ENCODE data around the gene SLC35A4.
"Not testable (repeated sequence)": the region's sequence is repeated elsewhere in the genome, so short reads cannot be mapped to it uniquely, and the experiment has no call there.

SLC35A4 gene

GRCh38 chr5:140558542-140558941 is 6.1 kb upstream of the SLC35A4 start:
- no peak for DNase-seq (ENCODE audit: low spot score)

DNA sequence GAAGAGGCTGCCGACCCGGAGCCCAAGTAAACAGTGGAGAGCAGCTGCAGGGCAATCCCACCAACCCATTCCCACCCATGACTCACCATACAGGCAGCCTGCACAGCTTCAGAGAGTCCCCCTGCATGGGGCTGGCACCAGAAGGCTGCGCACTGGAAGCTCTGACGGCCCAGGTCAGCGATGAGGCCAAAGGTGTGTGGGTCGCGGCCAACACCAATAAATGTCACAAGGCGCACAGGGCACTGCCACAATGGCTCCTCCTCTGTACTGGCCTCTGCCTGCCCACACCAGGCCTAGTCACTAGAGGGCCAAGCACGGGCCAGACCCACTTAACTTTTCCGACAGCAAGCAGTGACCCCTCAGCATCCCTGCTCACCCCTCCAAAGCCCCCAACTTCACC is 4.4 kb upstream of the SLC35A4 start:
- no peak for DNase-seq (ENCODE audit: low spot score)

- no peak for DNase-seq (ENCODE audit: low spot score)
Measured at GRCh38 chr5:140561753-140562523, 2.7 kb upstream of the SLC35A4 start.

- no peak for DNase-seq (ENCODE audit: low spot score)
Measured at GRCh38 chr5:140563596-140563995, 1.0 kb upstream of the SLC35A4 start.

DNA sequence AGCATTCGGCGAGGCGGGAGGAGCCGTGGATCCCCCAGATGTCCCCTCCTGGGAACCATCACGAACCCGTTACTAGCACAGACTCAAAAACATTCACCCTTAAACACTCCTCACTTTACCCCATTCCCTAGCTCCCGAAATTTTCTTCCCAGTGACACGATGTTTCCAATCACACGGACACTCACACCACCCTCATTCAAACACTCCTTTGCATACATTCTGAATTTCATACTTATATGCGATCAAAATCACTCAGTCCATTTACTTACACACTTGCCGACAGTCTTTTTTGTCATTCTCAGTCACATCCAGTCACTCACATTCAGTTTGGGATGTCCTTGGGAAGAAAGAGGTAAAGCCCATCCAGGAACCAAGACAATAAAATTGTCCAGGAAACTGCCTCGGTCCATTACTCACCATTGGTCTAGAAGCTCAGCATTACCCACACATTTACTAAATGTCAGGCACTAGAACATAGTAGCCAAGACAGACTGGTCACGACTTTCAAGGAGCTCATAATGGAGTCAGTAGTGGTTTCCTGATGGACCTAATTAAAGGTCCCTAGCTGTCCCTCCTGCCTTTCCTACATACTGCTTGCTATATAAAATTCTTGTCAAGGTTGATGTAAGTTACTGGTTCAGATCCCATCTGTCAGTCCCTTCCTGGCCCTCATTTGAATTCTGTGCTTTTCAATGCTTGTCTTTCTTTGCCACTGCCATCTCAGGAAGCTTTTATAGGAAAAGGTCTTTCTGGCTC is 574 bp downstream of the SLC35A4 start:
- DNase-seq (ENCODE audit: low spot score): no peak

DNA sequence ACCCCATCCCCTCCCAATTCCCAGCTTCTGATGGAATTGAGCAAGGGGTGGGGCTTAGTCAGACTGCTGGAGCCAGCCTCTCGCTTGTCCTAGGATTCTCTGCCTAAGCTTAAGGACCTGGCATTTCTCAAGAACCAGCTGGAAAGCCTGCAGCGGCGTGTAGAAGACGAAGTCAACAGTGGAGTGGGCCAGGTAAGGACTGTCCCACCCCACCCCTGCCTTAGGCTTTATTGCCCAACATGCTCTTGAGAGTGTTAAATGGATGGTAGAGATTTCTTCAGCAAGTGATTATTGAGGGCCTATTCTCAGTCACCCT is 1.1 kb downstream of the SLC35A4 start:
- no peak for DNase-seq (ENCODE audit: low spot score)

GRCh38 chr5:140566665-140567064 is 2.0 kb downstream of the SLC35A4 start:
- no peak for DNase-seq (ENCODE audit: low spot score)

DNA sequence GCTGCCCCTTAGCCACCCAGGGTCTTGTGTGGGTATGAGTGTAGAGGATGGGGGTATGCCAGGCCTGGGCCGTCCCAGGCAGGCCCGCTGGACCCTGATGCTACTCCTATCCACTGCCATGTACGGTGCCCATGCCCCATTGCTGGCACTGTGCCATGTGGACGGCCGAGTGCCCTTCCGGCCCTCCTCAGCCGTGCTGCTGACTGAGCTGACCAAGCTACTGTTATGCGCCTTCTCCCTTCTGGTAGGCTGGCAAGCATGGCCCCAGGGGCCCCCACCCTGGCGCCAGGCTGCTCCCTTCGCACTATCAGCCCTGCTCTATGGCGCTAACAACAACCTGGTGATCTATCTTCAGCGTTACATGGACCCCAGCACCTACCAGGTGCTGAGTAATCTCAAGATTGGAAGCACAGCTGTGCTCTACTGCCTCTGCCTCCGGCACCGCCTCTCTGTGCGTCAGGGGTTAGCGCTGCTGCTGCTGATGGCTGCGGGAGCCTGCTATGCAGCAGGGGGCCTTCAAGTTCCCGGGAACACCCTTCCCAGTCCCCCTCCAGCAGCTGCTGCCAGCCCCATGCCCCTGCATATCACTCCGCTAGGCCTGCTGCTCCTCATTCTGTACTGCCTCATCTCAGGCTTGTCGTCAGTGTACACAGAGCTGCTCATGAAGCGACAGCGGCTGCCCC is 2.6 kb downstream of the SLC35A4 start:
- DNase-seq (ENCODE audit: low spot score): no peak

- no peak for DNase-seq (ENCODE audit: low spot score)
Measured at GRCh38 chr5:140567871-140568270, 3.2 kb downstream of the SLC35A4 start.

- no peak for DNase-seq (ENCODE audit: low spot score)
Measured at GRCh38 chr5:140568443-140569063, 3.9 kb downstream of the SLC35A4 start.

- no peak for DNase-seq (ENCODE audit: low spot score)
Measured at GRCh38 chr5:140569197-140569596, 4.6 kb downstream of the SLC35A4 start.

- no peak for DNase-seq (ENCODE audit: low spot score)
Measured at GRCh38 chr5:140570058-140570457, 5.4 kb downstream of the SLC35A4 start.

DNA sequence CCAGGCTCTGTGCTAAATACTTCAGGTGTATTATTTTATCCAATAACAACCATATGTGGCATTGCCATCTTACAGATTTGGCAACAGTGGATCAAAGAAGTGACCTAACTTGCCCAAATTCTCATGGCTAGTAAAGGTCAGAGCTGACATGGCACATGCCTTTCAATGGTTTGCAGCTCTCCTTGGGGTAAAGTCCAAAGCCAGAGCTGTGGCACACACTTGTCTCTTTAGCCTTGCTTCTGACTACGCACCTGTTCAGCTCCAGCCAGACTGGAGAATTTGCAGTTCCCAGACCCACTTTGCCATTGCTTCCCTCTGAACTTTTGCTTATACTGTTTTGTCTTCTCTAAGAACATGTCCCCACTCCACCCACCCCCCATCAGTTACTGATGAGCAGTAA is 5.9 kb downstream of the SLC35A4 start:
- DNase-seq (ENCODE audit: low spot score): no peak

DNA sequence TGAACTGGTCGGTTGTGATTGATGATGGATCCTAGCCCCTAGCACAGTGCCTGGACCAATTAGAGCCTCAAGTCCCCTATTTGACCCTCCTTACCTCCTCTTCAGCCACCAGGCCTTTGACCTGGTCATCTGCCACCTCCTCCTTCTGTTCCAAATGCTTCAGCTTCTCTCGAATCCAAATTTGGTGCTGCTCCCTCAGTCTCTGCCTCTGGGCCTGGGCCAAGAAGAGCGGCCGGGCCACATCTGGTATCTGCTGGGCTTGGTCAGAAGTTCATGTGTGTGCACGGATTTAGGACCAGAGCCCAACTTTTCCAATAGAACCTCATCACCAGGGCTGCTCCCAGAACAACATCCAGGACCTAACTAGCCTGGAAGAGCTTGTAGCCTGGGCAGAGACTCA is 6.5 kb downstream of the SLC35A4 start:
- DNase-seq (ENCODE audit: low spot score): no peak

GRCh38 chr5:140573683-140574082 is 9.1 kb downstream of the SLC35A4 start:
- no peak for DNase-seq (ENCODE audit: low spot score)

DNA sequence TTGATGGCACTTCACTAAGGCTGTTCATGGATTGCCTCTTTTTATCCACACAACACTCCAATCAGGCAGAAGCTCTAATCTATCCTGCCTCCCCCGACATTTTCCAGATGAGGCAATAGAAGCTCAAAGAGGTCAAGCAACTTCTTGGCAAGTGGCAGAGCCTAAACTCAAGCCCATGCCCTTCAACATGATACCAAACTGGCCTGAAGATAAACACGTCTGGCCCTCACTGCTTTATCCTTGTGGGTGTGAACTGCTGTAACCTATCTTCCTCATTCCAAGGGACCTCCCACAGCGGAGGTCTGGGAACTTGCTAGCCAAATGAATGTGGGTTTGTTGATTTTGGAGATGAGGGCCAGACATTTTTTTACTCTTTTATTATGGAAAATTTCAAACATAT is 9.5 kb downstream of the SLC35A4 start:
- DNase-seq (ENCODE audit: low spot score): no peak

- peak; percentile 41 for DNase-seq (ENCODE audit: low spot score)
Measured at GRCh38 chr5:140575309-140575708, 10.7 kb downstream of the SLC35A4 start.

GRCh38 chr5:140576776-140577201 is 12.2 kb downstream of the SLC35A4 start:
- no peak for DNase-seq (ENCODE audit: low spot score)

DNA sequence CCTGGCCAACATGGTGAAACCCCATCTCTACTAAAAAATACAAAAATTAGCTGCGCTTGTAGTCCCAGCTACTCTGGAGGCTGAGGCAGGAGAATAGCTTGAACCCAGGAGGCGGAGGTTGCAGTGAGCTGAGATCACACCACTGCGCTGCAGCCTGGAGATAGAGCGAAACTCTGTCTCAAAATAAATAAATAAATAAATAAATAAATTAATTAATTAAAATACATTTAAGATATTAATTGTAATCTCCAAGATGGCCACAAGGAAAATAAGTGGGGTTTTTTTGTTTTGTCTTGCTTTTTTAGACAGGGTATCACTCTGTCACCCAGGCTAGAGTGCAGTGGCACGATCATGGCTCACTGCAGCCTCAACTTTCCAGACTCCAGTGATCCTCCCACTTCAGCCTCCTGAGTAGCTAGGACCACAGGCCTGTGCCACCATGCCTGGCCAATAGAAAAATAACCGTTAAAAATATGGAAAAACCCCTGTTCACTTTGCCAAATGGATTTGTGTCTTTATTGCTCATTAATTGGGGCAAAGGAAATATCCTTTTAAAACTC is 14.6 kb downstream of the SLC35A4 start:
- DNase-seq (ENCODE audit: low spot score): not testable (repeated sequence)

DNA sequence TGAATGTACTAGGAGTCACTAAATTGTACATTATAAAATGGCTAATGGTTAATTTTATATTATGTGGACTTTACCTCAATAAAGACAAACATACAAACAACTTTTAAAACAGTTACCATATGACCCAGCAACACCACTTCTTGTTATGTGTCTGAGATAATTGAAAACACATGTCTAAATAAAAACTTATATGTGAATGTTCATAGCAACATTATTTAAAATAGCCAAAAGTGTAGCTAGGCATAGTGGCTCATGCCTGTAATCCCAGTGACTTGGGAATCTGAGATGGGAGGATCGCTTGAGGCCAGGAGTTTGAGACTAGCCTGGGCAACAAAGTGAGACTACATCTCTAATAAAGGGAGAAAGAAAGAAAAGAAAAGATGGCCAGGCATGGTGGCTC is 22.9 kb downstream of the SLC35A4 start:
- no peak for DNase-seq (ENCODE audit: low spot score)

- DNase-seq (ENCODE audit: low spot score): no peak
Measured at GRCh38 chr5:140588311-140589070, 23.9 kb downstream of the SLC35A4 start.

DNA sequence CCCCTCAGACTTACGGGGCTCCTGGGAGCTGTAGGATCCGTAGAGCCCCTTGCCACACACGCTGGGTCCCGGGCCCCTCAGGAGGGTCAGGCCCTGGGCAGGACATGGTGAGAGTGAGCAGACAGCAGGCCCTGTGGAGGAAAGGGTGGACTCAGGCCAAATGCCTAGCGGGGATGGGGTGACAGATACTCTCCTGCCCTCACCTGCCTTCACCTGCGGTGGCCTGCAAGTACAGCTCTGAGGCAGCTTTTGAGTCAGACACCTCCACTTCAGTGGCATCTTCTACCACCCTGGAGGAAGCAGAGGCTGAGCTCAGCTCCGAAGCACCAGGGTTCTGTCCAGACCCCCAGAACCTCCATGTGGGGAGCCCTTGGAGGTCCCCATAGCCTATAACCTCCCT is 26.2 kb downstream of the SLC35A4 start:
- no peak for DNase-seq (ENCODE audit: low spot score)

Data from iPS-NIHi11 (cell line).